Smooth muscle cell (in vitro differentiated cells): ENCODE results near the gene SORCS1. TPM values are rescaled to one million over a fixed set of nuclear protein-coding genes. Genes with fewer than 3 reads are reported as not detected.

Experiments
- DNase-seq: peaks from one replicate; lab custom pipeline; 2025; ENCODE audit not compliant: unreplicated experiment; lab: John Stamatoyannopoulos, UW
- H2AFZ ChIP-seq: fragments of 200-600 bp; sonication (generic); 2 replicates; pipeline ENCODE4 v1.6.0; 2016; ENCODE audit warnings: antibody characterized with exemption, low read depth, mild to moderate bottlenecking
- H3F3A ChIP-seq: fragments of 200-600 bp; sonication (generic); 2 replicates; pipeline ENCODE4 v1.6.0; 2017; ENCODE audit warnings: antibody characterized with exemption, low read depth
- H3K27ac ChIP-seq: fragments of 200-600 bp; sonication (generic); 2 replicates; pipeline ENCODE4 v1.5.1; 2016; ENCODE audit warnings: low read depth, mild to moderate bottlenecking
- H3K27me3 ChIP-seq: fragments of 200-600 bp; sonication (generic); 2 replicates; pipeline ENCODE4 v1.6.1; 2016; ENCODE audit warnings: low read depth, mild to moderate bottlenecking
- H3K36me3 ChIP-seq: fragments of 200-600 bp; sonication (generic); 2 replicates; pipeline ENCODE4 v1.5.1; 2016; ENCODE audit warnings: low read depth
- H3K4me1 ChIP-seq: fragments of 200-600 bp; sonication (generic); 2 replicates; pipeline ENCODE4 v1.5.1; 2016; ENCODE audit warnings: low read depth
- H3K4me2 ChIP-seq: fragments of 200-600 bp; sonication (generic); 2 replicates; pipeline ENCODE4 v1.6.0; 2016; ENCODE audit warnings: mild to moderate bottlenecking
- H3K4me3 ChIP-seq: fragments of 200-600 bp; sonication (generic); 2 replicates; pipeline ENCODE4 v1.5.1; 2016; ENCODE audit warnings: mild to moderate bottlenecking
- H3K79me2 ChIP-seq: fragments of 200-600 bp; sonication (generic); 2 replicates; pipeline ENCODE4 v1.6.0; 2016; ENCODE audit warnings: low read depth, mild to moderate bottlenecking
- H3K9ac ChIP-seq: fragments of 200-600 bp; sonication (generic); 2 replicates; pipeline ENCODE4 v1.6.0; 2016; ENCODE audit warnings: low read depth
- H3K9me3 ChIP-seq: fragments of 200-600 bp; sonication (generic); replicated peaks from 2 replicates; pipeline ENCODE4 v1.5.1; 2016; ENCODE audit warnings: low read depth
- H4K20me1 ChIP-seq: fragments of 200-600 bp; sonication (generic); 2 replicates; pipeline ENCODE4 v1.6.0; 2016; ENCODE audit warnings: low read depth
- WGBS: methylation state at CpG from one replicate; pipeline ENCODE4 v1.1.7; 2016; ENCODE audit warnings: low lambda C conversion rate; 5-methylcytosine and 5-hydroxymethylcytosine counted together
- polyA plus RNA-seq: library from polyadenylated mRNA; unstranded; fragments of >200 nt; fragmentation: Nextera tagmentation; extraction: Ambion mirVana; gene quantifications from 2 replicates; pipeline ENCODE4 v1.2.1, GENCODE V29; 2016
- total RNA-seq: library from RNA; depleted of rRNA; stranded (reverse); fragments of >200 nt; gene quantifications from 2 replicates; pipeline ENCODE4 v1.2.3, GENCODE V29; 2014
- TF ChIP-seq, protein P1 (sequence below): fragments of 200-600 bp; sonication (generic); IDR thresholded peaks from 2 replicates; pipeline ENCODE4 v1.5.1; 2017; ENCODE audit warnings: borderline replicate concordance, mild to moderate bottlenecking, antibody characterized with exemption; ENCODE audit not compliant: insufficient read depth, poor library complexity, severe bottlenecking

SORCS1 gene
- total and polyA plus RNA-seq, 2 experiments from 2014 or later = 0.67 TPM; not detected in 1

DNA sequence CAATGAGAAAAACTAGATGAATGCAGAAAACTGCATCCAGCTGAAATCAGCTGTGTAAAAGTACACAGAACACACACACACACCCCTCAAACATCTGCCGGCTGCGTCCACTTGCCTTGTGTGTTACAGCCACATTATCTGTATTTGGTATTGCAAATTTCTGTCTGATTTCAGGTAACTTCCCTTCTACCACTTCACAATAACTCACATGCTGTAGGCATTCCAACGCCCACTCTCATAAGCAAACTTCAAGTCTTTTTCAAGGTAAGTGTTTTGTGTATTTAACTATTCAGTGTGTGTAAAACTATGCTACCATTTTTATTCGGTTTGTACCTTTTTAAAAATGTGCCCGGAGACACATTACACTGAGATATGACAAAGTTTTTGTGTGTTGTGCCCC is 594.2 kb downstream of the SORCS1 start:
- Histone ChIP-seq H3F3A (no peaks in the 10 kb centered on the region), H3K79me2 (no peaks in the 10 kb centered on the region), H3K4me2 (no peak overlapping the region), H3K9me3 (no peaks in the 10 kb centered on the region), H4K20me1 (no peaks in the 10 kb centered on the region), H3K4me1 (no peaks in the 10 kb centered on the region), H3K27ac (no peak overlapping the region), H3K36me3 (no peaks in the 10 kb centered on the region), H3K4me3 (no peak overlapping the region), H3K27me3 (no peaks in the 10 kb centered on the region), H3K9ac (no peak overlapping the region), H2AFZ (no peak overlapping the region)
- WGBS = 93% methylated on average over 5 of the region's 5 CpGs
- TF ChIP-seq, protein P1, sequence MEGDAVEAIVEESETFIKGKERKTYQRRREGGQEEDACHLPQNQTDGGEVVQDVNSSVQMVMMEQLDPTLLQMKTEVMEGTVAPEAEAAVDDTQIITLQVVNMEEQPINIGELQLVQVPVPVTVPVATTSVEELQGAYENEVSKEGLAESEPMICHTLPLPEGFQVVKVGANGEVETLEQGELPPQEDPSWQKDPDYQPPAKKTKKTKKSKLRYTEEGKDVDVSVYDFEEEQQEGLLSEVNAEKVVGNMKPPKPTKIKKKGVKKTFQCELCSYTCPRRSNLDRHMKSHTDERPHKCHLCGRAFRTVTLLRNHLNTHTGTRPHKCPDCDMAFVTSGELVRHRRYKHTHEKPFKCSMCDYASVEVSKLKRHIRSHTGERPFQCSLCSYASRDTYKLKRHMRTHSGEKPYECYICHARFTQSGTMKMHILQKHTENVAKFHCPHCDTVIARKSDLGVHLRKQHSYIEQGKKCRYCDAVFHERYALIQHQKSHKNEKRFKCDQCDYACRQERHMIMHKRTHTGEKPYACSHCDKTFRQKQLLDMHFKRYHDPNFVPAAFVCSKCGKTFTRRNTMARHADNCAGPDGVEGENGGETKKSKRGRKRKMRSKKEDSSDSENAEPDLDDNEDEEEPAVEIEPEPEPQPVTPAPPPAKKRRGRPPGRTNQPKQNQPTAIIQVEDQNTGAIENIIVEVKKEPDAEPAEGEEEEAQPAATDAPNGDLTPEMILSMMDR = no peak
- DNase-seq = no peak

- Histone ChIP-seq H3K36me3 (no peaks in the 10 kb centered on the region), H3K9ac (no peak overlapping the region), H3K27me3 (no peaks in the 10 kb centered on the region), H3K9me3 (no peaks in the 10 kb centered on the region), H3K79me2 (no peaks in the 10 kb centered on the region), H2AFZ (no peak overlapping the region), H4K20me1 (no peaks in the 10 kb centered on the region), H3F3A (no peaks in the 10 kb centered on the region), H3K27ac (no peak overlapping the region), H3K4me2 (no peak overlapping the region), H3K4me3 (no peak overlapping the region), H3K4me1 (no peaks in the 10 kb centered on the region)
- 96% methylated on average over 4 of the region's 4 CpGs for WGBS
- TF ChIP-seq, protein P1 = no peak
- no peak for DNase-seq
These were observed 596.9 kb downstream of the SORCS1 start for GRCh38 chr10:106567629-106568028.

GRCh38 chr10:106566873-106567272 is 597.6 kb downstream of the SORCS1 start:
- H3K27ac ChIP-seq = no peak overlapping the region
- WGBS = 86% methylated on average over 3 of the region's 3 CpGs
- no peaks in the 10 kb centered on the region for H3F3A ChIP-seq
- no peak overlapping the region for H3K4me2 ChIP-seq
- DNase-seq = no peak
- no peak overlapping the region for H3K9ac ChIP-seq
- no peaks in the 10 kb centered on the region for H3K79me2 ChIP-seq
- no peaks in the 10 kb centered on the region for H3K36me3 ChIP-seq
- H3K4me1 ChIP-seq = no peaks in the 10 kb centered on the region
- no peaks in the 10 kb centered on the region for H3K27me3 ChIP-seq
- no peak overlapping the region for H3K4me3 ChIP-seq
- TF ChIP-seq, protein P1 = no peak
- no peaks in the 10 kb centered on the region for H4K20me1 ChIP-seq
- H3K9me3 ChIP-seq = no peaks in the 10 kb centered on the region
- H2AFZ ChIP-seq = no peak overlapping the region

GRCh38 chr10:106565546-106565945 is 599.0 kb downstream of the SORCS1 start:
- Histone ChIP-seq H3K9ac (no peak overlapping the region), H3K79me2 (no peaks in the 10 kb centered on the region), H3K4me2 (no peak overlapping the region), H3K27ac (no peak overlapping the region), H3K36me3 (no peaks in the 10 kb centered on the region), H2AFZ (no peak overlapping the region), H3K9me3 (no peaks in the 10 kb centered on the region), H3K4me3 (no peak overlapping the region), H4K20me1 (no peaks in the 10 kb centered on the region), H3F3A (no peaks in the 10 kb centered on the region), H3K4me1 (no peaks in the 10 kb centered on the region), H3K27me3 (no peaks in the 10 kb centered on the region)
- TF ChIP-seq, protein P1 = no peak
- WGBS = 70% methylated on average over 3 of the region's 3 CpGs
- no peak for DNase-seq
